Inflammatory macrophage treated with lipopolysaccharide for 1 hour (primary cell): Measurements from ENCODE around the gene LEMD3.

ENCODE experiments used
- DNase-seq, 2 donors: peaks; one replicate each; pipeline ENCODE4 v3.0.0-alpha.2; 2020 to 2022

LEMD3 gene

DNA sequence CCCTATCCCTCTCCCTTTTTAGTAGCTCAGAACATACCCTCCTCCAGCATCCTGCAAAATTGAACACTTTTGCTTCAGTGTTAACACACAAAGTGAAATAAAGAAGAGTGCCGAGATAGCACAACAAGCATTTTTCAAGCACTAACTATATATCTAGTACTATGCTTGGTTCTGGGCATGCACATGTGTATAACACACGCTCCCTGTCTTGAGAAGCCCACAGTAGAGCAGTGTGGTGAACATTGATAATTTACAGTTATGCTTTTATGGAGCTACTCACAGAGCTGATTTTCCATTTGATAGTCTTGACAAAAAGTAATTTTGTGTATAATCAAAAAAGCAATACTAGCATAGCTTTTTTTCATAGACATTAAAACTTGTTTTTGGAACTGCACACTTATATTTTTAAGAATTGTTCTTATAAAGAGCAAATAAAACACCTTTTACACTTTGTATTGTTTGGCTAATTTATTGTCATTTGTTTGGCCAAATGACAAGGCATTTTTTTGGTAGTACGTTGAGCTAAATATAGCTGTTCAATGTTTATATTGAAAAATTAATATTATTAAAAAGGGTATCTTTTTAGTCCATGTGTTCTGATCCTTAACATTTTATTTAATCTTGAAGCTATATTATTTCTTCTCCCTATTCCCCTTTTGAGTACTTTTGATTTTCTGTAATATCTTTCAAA is 39.7 kb downstream of the LEMD3 start:
- no peak for DNase-seq

DNA sequence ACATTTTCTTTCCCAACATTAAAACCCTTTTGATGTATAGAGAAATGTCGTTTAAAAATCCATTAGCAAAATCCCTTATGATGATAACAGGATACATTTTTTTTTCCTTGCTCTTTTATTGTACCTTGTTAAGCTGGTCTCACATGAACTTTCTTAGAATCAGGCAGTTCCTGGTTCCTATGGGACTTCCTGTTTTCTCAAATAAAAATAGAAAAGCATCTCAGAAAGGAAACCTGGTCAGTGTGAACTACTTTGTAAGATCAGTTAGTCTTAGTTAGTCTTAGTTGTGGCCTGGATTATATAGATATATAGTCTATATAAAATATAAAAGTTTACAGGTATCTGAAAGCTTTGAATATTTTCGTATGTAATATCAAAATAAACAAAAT is 40.3 kb downstream of the LEMD3 start:
- DNase-seq: peak; percentile 10 to 35

DNA sequence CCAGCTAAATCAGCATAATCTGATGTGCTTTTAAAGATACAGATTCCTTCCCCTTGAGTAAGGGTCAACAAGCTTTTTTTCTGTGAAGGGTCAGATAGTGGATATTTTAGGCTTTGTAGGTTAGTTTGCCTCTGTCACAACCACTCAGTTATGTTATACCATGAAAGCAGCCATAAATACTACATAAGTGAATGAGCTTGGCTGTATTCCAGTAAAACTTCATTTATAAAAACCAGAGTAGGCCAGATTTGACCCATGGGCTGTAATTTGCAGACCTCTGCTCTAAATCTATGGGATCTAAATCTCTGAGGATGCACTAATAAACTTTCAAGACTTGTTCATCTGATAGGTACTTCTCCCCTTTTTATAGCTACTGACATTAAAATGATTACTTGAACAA is 47.7 kb downstream of the LEMD3 start:
- DNase-seq: no peak

DNA sequence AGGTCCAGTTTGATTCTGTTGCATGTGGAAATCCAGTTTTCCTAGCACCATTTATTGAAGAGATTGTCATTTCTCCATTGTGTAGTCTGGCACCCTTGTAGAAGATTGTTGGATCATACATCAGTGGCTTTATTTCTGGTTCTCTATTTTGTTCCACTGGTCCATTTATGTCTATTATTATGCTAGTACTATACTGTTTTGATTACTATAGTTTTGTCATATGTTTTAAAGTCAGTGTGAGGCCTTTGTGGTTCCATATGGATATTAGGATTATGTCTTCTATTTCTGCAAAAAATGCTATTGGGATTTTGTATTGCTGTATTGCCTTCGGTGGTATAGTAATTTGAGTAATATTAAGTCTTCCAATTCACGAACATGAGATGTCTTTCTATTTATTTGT is 51.4 kb downstream of the LEMD3 start:
- no peak for DNase-seq

DNA sequence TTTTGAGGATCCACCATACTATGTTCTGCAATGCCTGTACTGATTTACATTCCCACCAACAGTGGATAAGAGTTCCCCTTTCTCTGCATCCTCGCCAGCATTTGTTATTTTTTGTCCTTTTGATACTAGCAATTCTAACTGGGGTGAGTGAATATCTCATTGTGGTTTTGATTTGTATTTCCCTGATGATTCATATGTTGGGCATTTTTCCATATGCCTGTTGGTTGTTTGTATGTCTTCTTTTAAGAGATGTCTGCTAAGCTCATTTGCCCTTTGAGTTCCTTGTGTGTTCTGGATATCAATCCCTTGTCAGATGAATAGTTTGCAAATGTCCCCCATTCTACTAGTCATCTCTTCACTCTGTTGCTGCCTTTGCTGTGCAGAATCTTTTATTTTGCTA is 60.1 kb downstream of the LEMD3 start:
- DNase-seq: no peak

DNA sequence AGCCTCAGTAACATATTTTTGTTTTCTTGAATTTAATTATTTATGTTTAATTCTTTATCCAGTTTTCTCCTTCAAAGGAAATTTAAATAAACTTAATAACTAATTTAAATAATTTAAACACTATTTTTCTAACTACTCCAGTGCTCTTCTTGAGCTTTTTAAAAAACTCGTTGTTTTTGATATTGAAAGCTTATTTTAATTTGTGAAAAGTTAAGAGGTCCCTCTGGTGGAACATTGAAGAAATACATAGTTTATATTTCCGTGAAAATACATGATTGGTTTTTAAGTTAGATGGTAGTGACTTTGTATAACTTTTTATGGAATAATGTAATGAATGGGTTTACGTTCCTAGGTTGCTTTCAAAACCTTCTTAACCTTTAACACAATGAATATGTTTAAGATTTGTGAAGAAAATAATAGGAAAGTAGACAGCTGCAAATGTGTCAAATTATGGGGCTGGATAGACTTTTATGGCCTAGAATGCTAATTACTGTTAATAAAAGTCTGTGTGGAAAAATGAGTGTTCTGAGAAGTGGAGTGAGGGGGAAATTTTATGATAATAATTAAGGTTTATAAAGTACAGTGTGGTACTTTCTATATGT is 63.2 kb downstream of the LEMD3 start:
- peak; percentile 17 to 58 for DNase-seq

DNA sequence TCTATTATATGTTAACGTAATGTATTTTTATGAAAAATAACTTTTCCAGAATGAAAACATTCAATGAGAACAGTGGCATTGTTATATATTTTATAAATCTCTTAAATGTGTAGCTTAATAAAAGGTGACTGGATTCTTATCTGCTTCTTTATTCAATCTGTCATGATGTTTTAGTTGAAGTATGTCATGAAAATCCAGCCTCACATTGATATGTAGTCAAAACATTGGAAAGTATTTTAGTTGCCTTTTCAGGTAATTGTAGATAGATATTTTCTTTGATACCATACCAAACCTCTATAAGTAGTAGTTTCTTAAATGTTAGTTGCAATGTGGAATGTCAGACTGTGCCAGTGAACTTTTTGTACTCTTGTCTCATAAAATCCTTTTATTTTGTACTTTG is 67.8 kb downstream of the LEMD3 start:
- DNase-seq: no peak

DNA sequence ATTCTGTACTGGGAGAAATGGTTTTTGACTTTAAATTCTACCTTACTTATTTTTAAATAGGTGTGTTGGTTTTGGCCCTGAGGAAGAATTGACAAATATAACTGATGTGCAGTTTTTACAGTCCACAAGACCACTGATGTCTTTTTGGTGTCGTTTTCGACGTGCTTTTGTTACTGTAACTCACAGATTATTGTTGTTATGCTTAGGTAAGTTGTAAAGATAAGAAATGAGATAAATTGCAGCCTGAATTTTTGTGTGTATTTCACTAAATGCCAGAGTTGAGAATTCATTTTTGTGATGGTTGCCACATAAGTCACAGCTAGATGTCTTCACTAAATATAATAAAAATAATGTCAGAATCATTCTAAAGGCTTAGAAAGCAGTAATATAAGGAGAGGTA is 69.2 kb downstream of the LEMD3 start:
- DNase-seq: no peak

DNA sequence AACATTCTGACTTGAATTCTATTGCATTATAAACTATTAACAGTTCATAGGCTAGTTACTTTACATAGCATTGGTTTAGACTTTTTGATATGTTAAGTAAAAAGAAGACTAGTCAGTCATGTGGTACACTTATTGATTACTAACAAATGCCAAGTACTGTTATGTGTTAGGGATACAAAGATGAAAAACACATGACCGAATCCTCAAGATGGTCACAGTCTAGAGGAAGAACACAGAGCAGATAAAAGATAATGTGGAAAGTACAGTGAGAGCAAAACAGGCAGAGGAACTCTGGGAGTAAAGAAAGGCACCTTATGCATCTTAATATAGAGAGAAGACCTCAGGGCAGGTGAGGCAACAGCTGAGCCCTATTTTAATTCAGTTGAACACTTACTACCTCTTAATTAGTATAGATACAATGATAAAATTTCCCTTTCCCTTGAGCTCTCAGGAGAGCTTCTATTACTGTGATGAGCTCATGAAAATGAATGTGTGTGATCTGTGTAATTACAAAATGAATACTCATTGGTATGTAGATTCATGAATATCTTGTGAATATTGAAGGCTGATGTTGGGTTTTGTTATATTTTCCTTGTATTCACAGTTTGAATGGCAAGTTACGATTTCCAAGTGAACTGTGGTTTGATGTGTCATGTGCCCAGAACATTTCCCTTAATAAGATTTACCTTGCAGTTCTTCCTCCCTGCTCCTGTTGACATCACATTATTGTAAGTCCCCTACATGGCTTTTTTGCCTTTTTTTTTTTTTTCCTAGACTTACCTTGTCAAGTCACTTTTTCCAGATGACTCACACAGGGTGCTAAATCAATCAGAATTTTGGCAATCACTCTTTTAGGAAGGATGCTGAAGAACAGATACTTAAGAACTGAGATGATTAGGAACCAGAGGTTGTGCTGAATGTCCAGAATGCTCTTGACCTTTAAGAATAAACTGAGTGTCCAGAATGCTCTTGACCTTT is 79.6 kb downstream of the LEMD3 start:
- no peak for DNase-seq

DNA sequence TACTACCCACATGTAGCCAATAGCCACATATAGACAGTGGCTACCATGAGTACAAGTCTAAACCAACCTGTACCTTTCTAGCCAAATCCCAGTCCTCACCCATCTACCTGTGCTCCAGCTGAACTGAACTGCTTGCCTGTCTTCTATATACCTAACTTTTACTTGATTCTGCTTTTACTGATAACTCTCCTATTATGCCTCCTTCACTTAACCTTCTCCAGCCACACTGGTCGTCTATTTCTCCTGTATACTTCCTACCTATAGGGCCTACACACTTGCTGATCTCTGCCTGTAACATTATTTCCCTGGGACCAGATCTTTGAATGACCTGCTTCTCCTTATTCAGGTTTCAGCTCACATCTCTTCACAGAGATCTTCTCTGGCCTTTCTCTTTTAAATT is 83.1 kb downstream of the LEMD3 start:
- DNase-seq: no peak

DNA sequence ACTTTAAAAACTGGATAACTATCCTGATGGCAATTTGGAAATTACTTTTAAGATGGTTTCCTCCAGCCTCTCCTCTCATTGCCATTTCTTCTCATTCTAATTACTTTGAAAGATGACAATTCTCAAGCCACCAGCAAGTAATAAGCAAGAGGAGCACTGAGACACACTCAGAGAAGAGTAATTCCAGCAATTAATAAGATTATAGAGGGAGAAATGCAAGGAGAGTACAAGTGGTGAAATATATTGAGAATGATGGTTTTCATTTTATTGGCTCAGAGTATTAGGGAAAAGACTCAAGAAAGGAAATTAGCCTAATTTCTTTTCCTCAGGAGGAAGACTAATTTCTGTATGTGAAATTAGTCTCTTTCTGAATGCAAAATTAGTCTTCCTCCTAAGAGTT is 88.6 kb downstream of the LEMD3 start:
- no peak for DNase-seq

DNA sequence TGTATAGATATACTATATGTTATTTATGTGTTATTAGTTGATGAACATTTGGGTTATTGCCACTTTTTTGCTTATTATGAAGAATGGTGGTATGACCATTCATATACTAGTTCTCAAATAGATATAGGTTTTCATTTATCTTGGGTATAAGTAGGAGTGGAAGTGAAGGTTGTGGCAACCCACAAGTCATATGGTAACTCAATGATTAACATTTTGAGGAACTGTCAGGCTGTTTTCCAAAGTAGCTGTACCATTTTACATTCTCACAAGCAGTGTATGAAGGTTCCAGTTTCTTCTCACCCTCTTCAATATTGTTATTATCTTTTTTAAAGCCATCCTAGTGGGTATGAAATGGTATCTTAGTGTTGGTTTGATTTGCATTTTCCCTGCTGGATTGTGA is 90.1 kb downstream of the LEMD3 start:
- no peak for DNase-seq

DNA sequence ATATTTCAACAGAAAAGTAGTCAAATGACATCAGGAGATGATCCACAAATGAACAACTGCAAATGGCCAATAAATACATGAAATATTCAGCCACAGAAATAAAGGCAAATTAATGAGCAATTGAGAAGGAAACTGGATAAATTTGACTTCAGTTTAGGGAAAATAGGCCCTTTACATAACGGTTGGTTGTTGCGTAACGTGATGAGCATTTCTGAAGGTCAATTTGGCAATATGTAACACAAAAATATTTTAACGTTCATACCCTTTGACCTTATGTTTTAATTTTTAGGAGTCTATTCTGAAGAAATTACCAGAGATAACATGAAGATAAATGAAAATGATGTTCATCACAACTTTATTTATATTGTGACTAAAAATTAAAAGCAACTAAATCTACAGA is 94.4 kb downstream of the LEMD3 start:
- peak in 1 of 2 donors; percentile 22 for DNase-seq

DNA sequence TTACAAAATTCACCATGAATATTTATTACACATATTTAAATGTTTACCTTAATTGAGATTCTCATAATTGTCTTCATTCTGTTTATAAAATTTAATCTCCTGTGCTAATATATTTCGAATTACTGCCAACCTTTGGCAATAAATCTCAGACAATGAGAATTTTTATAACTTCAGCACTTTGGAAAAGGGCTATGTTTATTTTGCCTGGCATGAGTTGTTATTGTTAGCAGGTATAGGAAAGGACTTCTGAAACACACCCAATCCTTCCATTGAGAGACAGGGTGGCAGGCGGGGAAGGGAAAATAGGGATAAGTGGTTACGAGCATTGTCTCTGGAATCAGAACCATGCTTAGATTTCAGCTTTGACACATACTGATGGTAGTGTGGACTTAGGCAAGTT is 97.0 kb downstream of the LEMD3 start:
- no peak for DNase-seq

DNA sequence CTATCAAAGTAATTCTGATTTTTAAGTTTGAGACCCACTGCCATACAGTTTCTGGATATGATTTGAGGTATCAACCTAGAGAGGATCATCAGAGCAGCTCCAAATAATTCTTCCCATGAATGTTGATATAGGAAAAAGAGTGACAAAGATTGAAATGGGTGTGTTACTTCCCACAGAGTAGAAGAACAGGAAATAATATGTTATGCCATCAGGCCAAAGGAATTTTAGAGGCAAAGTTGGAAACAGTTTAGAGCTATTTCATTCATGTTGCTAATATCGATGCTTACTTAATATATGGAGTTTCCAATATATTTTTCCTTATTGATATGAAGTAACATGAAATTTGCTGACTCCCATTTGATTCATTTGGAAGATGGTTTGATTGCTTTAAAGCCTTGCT is 100.2 kb downstream of the LEMD3 start:
- no peak for DNase-seq

DNA sequence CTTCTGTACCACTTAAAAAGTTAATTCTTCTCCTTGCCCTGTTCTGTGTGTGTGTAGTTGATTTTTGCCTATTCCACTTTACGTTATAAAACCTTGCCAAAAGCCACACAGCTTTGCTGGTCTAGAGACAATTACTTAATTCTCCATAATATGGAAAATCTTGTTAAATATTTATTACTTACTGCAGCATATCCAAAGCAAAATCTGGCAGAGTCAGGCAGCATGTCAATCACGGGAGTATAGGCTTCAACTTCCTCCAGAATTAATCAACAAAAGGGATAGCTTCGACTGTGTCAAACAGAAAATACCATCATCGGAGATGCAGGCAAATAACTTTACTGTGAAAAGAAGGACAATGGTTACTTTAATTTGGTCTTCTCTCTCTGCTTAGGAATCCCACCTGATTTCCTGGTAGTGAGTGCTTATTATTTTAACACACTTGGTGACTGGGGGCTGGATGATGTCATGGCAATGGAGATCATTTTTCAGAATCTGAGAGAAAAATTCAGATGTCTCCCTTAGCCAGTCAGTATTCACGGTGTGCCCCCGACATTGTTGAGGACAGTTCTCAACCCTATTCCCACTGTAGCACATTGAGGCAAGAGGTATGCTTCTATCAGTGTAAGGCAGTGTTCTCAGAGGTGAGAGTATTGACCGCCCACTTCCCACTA is 105.4 kb downstream of the LEMD3 start:
- DNase-seq: no peak

DNA sequence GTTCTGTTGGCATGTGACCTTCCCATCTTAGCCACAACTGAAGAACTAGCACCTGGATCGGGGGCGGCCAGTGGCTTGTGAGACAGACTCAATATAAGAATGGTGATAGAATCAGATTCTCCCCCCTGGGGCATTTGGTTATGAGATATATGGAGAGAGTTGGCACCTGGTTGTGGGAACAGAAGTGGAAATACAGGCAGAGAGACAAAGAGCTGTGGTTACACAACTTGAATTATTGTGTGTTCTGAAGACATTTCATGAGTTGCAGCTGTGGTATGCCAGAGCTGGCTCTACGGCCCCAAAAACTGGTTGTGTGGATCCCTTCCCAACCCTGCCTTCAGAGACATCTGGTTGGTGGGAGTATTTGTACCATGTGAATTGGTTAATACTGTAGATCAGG is 106.2 kb downstream of the LEMD3 start:
- no peak for DNase-seq

DNA sequence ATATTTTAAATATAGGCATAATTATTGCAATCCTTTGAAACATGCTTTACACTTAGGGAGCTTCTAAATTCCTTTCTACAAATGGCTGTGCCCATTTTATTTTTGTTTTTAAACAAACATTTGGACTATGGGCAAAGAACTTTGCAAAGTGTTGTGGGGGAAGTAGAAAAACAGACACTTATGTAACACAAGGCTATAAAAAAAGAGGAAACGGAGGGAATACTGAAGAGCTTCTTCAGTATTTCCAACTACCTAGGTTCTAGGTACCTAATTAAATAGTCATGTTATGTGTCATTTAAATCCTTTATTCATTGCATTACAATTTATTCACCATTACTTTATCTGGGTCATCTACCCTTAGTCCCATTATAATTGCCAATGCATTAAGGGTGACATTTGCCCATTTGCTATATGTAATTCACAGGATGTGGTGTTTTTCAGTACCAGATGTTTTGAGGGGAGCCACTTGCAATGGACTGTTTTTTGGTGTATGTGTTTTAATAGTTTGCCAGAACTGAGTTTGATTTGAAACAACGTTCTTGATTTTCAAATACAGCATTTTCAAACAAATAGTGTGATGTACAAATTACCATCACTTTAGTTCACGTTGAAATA is 107.6 kb downstream of the LEMD3 start:
- no peak for DNase-seq

DNA sequence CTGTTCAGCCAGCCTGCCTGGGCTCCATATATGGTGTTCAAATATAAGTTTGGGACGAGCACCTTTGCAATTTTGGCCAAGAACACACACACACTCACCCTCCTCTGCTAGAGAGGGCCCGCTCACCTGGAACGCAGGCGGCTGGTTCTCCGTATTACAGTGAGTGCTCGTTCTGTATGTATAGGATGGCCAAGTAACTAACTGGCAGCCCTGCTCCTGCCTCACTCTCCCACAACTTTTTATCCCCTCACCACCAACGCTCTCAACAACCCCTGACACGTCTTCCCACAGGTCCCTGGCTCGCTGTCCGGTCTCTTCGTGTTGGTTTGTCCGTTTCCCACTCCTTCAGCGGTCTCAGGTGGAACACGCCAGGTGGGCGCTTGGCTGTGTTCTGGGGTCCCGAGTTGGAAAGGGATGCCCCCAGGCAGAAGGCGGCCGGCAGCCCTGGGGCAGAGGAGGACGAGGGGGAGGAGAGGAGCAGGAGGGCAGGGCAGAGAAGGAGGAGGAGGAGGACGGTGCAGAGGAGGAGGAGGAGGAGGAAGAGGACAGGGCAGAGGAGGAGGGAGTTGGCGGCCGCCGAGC is 108.7 kb downstream of the LEMD3 start:
- no peak for DNase-seq

DNA sequence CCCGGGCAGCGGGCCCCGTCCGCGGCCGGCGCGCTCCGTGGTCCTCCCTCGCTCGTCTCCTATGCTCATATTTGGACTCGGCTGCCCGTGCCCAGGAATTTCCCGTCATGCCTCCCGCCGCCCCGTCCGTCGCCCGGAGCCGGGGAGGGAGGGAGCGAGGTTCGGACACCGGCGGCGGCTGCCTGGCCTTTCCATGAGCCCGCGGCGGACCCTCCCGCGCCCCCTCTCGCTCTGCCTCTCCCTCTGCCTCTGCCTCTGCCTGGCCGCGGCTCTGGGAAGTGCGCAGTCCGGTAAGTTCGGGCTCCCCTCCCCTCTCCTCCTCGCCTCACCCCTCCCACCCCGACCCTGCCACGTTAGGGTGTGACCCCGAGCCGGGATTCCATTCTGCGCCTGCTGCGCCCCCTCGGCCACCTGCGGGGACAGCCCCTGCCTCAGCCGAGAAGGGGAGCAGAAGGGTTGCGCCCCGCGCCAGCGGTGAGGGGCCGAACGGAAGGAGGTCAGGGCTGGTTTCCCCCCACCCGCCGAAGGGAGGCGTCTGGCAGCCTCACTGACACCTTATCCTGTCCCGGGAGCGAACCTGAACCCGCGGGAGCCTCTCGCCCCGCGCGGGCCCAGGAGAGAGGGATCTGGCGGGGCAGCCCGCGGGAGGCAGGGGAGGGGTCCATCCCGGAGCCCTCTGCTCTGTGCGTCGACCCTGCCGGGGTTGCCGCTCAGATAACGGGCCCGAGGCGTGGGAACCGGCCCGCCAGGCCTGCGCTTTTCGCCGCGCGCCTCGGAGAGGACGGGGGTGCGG is 109.4 kb downstream of the LEMD3 start, which contains the start of gene MSRB3:
MSRB3 (plus strand) TSS at position 108 of the 793 bp plus-strand sequence. CDS start 29,897 bp downstream, outside the sequence.
- DNase-seq: peak in 1 of 2 donors; percentile 19

DNA sequence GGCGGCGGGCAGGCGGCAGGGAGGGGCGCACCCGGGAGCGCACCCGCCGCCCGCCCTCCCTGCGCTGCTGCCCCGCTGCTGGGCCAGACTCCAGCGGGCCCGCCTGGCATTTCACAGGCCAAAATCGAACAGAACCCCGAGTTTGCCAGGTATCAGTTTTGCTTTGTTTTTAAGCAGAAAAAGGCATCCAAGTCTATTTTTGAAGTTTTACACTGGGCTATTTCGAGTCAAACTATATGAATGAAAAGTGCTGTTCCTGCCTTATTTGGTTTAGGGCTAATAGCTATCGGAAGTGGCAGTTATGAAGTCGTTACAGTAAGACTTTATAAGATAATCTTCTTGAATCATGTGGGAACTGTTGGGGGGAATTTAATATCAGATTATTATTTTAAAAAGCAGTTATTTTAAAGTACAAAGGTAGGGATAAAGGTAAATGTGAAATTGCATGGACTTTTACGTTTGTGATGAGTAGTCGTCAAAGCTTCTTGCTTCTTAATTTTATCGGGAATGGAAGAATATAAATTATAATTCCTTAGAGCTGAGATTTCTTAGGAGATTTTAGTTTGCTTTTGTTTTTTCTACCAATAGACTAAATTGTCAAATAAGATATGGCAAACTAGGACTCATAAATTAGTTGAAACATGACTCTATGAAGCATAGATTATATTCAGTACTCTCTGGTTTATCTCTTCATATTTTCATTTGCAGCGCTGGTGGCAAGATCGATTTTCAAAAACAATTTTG is 110.2 kb downstream of the LEMD3 start:
- no peak for DNase-seq
